HG03045 (cell line): ENCODE measurements around the gene INPP5A.
"Not testable (repeated sequence)": the region's sequence is repeated elsewhere in the genome, so short reads cannot be mapped to it uniquely, and the experiment has no call there.

Experiments
- ATAC-seq: cut with Tn5 transposase; IDR thresholded peaks from one replicate; pipeline ENCODE4 v1.9.1; 2021; ENCODE audit warnings: mild to moderate bottlenecking, moderate library complexity; ENCODE audit not compliant: unreplicated experiment

The INPP5A gene, protein sequence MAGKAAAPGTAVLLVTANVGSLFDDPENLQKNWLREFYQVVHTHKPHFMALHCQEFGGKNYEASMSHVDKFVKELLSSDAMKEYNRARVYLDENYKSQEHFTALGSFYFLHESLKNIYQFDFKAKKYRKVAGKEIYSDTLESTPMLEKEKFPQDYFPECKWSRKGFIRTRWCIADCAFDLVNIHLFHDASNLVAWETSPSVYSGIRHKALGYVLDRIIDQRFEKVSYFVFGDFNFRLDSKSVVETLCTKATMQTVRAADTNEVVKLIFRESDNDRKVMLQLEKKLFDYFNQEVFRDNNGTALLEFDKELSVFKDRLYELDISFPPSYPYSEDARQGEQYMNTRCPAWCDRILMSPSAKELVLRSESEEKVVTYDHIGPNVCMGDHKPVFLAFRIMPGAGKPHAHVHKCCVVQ

DNA sequence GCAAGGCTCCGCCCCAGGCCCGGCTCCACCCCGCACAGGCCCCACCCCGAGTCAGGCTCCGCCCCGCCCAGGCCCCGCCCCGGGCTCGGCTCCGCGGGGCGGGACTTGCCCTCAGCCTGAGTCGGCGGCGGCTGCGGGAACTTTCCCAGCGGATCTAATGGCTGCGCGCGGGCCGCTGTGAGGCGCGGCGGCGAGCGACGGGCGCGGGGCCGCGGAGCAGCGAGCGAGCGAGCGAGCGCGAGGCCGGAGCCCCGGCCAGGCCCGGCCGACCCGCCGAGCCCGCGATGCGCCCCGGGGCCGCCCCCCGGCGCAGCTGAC, at the start of gene INPP5A:
Gene INPP5A, plus strand, starts transcription at position 104 of the 318 bp plus-strand sequence. CDS start 310 bp downstream, outside the sequence.
- ATAC-seq, result peak; percentile 78

DNA sequence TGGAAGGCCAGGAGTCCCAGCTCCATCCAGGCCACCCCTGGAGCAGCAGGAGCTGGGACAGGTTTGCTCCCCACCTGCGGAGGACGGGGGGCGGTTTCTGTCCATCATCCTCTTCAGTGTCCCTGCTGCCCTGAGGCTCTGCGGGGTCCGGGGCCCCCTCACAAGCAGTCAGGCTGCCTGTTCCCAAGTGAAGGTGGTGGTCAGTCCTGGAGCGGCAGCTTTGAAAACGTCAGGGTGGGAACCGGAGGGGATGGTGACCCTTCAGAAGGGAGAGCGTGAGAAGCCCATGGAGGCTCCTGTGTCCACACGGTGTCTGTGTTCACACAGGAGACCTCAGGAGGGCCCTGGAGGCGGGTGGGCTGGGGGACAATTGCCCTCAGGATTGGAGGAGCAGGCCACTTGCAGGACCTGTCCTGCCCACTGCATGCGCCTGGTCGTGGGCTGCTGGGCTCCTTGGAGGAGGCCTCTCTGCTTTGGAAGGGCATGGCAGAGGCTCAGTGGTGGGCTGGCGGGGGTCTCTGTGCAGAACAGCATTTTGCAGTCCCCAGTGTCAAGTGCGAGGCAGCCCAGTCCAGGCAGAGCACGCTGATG, 49.3 kb upstream of the INPP5A start:
- no peak for ATAC-seq

DNA sequence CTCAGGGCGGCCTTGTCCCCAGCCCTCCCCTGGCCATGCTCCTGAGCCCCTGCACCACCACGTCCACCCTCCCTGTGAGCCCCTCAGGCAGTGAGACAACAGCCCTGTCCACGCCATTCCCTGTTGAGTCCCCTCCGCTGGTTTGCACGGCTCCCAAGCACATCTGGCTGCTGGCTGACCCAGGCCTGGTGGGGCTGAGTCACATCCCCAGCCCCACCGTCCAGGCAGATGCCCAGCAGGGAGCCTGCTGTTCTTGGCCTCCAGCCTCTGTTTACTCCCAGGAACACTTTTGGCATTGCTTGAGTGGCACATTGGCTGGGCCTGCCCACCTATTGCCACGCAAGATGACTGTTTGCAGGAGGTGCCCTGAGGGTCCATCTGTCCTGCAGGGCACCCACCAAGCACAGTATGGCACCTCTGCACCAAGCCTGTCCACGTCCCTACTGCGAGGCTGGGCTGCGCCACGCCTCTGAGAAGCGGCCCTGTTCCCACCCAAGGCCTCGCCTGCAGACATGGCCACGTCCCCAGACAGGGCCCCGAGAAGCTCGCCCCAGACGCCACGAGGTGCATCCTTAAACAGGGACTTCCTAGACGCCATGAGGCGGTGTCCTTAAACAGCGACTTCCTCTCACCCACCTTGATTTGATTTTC, 48.4 kb upstream of the INPP5A start:
- no peak for ATAC-seq

DNA sequence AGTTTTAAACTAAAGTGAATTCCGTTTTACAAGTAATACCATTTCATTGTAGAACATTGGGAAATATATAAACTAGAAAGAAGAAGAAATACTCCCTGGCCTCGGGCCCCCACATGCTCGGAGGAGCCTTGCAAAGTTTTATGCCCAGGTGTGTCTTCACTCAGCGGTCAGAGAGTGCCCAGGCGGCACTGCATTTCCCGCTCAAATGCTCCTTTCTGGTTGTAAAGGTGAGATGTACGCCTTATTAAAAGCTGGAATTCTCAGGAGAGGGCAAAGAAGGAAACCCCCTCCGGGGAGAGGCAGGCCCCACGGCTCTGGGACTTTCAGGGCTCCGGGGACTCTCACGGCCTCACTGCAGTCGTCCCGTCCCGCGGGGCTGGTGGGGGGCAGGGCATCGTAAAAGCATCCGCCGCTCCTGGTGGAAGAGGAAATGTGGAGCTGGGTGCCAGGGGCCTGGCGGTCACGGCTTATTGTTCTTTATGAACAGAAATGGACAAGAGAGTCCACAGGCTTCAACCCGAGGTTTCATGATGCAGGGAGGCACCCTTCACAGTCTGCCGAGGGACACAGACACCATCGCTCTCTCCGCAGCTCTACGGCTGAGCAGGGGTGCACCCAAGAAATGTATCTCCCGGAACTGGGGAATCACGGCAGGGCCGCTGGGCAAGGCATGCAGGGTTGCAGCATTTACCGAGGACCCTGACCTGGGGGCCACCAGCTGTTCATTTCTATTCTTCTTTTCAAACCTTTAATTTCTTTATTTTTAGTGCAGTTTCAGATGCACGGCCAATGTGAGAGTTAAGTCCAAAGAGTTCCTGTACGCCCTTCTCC, 47.7 kb upstream of the INPP5A start:
- ATAC-seq, result no peak

DNA sequence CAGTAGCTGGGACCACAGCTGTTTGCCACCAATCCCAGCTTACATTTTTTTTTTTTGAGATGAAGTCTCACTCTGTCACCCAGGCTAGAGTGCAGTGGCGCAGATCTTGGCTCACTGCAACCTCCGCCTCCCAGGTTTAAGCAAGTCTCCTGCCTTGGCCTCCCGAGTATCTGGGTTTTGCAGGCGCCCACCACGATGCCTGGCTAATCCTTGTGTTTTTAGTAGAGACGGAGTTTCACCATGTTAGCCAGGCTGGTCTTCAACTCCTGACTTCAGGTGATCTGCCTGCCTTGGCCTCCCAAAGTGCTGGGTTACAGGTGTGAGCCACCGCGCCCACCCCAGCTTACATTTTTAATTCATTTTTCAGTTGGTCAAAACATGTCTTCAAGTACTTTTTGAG, 46.1 kb upstream of the INPP5A start:
- not testable (repeated sequence) for ATAC-seq

DNA sequence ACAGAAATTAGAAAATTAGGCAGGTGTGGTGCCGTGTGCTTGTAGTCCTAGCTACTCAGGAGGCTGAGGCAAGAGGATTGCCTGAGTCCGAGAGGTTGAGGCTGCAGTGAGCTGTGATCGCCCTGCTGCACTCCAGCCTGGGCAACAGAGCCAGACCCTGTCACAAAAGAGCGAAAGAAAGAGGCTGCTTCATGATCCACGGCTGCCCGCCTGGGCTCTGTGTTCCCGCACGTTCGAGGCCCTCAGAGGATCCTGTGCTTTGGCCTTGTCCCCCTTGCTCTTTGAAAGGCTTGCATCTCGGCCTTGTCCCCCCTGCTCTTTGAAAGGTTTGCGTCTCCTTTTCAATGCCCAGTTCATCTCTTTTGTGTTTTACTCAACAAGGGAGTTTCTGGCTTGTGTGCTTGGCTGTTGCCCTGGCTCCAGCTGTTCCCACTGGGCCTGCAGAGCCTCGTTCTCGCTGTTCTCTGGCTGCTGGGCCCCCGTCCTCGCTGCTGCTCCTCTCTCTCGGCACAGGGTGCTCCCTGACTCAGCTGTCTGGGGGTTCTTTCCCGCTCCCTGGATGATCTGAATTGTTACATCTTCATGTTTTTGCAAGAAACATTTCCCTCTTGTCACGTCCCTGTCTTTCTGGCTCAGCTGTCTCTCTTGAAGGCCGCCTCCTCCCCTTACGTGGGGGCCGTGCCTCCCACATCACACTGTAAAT, 45.1 kb upstream of the INPP5A start:
- ATAC-seq, result no peak

DNA sequence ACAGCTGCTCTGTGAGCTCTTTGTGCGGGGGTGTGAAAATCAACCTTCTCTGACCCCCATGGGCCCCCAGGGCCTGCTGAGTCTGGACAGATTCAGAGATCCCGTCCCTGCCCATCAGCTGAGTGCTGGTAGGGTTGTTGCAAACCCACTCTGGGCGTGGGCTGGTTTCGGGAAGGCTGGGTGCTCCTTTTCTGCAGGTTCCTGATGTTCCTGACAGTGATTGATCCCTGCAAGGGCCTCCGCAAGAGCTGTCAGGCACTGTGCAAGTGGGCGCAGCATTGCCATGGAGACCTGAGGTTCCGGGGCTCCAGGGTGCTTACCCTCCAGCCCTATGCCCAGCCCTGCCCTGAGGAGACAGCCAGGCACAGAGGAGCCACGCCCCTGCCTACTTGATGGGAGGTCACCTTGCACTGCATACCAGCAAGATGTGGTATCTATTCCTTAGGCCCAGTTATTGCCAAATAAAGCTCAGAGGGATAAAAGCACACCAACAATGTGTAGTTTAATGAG, 44.3 kb upstream of the INPP5A start:
- no peak for ATAC-seq

DNA sequence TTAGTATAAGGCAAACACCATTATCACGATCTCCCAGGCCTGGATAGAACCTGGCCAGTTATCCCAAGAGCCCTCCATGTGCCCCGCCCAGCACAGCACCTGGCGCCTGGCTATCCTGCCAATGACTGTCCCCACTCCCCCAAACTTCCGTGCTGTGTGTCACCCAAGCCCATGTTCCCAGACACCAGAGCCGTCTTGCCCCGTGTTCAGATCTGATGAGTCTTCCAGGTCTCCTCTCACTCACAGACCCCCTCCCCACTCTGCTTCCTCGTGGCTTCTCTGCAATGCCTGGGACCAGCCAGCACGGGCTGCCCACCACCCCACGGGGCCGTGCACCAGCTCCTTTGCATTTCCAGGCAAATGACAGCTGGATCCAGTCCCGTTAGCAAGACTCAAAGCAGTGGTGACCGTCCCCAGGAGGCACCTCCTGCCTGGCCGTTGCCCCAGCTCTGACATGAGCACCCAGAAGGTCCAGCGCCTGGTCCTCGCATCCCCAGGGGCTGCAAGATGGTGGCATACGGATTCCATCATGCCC, 43.8 kb upstream of the INPP5A start:
- ATAC-seq, result no peak

DNA sequence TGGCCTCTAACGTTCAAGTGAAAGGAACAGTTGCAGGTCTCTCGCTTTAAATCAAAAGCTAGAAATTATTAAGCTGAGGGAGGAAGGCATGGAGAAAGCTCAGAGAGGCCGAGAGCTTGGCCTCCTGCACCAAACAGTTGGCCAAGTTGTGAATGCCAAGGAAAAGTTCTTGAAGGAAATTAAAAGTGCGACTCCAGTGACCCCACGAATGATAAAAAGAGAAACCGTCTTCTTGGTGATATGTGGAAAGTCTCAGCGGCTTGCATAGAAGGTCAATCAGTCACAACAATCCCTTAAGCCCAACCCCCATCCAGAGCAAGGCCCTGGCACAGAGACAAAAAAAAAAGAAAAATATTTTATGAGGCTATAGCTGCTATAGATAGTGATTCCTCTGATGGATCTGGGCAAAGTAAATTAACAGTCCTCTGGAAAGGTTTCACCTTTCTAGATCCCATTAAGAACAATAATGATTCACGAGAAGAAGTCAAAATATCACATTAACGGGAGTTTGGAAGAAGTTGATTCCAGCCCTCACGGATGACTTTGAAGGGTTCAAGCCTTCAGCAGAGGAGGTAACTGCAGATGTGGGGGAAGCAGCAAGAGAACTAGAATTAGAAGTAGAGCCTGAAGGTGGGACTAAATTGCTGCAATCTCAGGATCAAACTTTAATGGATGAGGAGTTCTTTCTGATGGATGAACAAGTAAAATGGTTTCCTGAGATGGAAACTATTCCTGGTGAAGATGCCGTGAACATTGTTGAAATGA, 42.5 kb upstream of the INPP5A start:
- no peak for ATAC-seq

DNA sequence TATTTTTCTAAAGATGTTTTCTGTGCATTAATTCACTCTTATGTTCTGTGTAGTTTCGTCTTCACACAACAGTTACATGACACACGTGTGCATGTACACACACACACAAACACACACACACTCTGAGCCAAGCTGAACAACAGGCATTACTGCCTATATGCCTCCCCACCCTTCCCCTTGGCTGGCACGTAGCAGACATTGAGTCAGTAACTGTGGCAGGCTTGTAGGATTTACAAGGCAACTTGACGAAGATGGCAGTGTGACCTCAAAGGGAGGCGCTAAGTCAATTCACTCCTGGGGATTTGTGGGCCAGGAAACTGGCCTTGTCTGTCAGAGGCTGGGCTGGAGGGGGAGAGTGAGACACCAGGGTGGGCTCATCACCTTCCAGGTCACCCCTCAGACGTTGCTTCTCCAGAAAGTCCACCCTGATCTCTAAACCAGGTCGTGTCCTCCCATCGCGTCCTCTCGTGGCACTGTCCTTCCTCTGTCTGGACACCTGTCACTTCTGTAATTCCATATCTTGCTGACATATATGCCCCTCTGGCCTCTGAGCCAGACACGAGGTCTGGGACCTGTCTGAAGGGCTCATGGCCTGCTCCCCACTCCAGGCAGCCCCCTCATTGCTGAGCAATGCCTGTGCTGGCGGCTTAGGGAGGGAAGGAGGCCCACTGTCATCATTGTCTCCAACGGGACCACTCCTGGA, 41.1 kb upstream of the INPP5A start:
- ATAC-seq, result no peak

DNA sequence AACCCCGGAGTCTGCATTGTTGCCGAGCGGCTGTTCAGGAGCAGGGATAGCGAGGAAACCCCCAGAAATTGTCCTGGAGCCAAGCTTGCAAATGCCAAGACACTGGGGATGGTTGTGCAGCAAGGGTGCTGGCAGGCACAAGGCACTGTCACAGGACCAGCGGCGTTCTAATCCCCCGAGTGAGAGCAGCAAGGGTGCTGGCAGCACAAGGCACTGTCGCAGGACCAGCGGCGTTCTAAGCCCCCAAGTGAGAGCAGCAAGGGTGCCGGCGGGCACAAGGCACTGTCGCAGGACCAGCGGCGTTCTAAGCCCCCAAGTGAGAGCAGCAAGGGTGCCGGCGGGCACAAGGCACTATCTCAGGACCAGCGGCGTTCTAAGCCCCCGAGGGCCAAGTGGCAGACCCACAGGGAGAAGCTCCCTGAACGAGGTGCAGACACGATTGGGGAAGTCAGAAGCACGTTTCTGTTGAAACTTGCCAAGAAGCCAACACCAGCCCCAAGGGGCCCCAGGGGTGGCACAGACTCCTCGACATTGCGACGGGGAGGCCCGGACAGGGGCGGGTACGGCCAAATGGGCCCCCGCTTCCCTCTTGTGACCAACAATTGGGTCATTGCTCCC, 40.4 kb upstream of the INPP5A start:
- no peak for ATAC-seq

DNA sequence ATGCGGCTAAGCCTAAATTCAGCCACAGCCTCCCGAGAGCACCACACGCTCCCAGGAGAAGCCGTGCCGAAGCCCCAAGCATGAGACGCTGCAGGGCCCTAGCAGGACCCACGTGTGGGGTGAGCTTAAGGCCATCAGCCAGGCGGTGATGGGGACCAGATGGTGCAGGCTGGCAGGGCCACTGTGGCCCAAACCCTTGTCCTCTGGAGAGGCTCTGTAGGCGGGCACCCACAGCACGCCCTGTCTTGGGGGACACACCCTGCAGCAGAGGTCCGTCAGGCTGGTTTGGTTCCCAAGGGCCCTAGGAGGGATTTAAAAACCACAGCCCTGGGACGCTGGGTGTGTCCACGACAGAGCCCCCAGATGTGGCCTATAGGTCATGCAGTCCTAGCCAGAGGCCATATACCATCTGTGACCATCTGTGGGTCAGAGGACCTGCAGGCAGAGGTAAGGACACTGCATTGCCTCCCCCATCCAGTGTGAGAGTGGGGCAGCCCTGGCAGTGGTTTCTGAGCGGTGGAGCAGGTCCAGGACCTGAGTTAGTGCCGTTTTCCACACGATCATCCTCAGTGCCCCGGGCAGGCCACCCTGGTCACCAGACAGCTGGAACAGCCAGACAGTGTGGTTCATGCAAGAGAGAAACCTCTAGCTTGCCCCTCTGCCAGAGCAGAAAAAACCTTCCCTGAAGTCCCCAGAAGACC, 39.6 kb upstream of the INPP5A start:
- no peak for ATAC-seq

DNA sequence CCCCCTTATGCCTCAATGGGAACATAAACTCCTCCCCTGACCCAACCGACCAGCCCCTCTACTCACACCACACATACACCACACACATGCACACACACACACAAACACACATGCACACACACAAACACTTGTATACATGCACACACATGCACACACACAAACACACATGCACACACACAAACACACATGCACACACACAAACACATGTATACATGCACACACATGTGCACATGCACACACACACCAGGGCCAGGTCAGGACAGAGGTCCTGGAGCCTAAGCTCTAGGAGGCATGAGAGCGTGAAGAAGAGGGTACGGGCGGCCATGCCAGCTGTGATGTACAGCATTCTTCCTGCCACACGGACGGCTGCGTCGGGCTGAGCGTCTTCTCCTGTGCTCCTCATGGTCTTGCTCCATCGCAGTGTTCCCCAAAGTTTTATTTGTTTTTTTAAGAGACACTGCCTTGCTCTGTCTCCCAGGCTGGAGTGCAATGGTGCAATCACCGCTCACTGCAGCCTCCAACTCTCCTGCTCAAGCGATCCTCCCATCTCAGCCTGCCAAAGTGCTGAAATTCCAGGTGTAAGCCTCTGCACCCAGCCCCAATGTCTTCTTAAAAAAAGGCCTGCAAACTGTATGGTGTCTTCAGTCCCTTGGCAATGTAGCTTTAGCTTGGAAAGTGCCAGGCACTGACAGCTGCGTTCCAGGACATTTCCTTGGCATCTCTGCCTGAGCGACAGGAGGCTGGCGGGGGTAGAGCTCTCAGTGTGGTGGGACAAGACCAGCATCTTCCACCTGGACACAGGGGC, 38.8 kb upstream of the INPP5A start:
- ATAC-seq, result no peak

DNA sequence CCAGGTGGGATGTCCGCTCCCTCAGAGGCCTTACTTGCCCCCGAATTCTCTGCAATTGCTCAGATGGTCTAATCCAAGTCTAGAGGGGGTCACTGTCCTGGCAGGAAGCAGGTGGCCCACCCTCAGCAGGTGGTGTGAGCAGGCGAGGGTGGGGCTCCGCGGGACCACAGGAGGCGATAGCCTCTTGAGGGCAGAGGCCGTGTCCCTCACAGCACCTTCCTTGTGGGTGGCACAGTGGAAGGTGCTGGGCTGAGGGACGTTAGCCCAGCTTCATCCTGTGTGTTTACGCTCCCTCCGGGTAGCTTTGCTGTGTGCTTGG, 38.3 kb upstream of the INPP5A start:
- ATAC-seq, result no peak

DNA sequence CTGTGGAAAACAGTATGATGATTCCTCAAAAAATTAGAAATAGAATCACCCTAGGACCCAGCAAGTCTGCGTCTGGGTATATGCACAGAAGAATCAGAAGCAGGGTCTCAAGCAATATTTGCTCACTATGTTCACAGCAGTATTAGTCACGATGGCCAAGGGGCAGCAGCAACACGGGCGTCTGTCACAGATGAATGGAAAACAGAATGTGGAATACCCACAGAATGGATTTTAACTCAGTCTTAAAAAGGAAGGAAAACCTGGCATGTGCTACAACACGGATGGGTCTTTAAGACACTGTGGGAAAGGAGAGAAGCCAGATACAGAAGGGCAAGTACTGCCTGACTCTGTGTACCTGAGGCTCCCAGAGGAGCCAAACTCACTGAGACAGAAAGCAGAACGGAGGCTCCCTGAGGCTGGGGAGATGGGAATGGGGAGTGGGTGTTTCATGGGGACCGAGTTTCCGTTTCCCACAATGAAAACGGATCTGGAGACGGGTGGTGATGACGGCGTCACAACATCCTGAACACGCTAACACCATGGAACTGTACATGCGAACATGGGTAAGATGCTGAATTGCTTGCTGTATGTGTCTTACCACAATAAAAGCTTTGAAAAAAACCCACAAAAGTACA, 36.7 kb upstream of the INPP5A start:
- no peak for ATAC-seq

DNA sequence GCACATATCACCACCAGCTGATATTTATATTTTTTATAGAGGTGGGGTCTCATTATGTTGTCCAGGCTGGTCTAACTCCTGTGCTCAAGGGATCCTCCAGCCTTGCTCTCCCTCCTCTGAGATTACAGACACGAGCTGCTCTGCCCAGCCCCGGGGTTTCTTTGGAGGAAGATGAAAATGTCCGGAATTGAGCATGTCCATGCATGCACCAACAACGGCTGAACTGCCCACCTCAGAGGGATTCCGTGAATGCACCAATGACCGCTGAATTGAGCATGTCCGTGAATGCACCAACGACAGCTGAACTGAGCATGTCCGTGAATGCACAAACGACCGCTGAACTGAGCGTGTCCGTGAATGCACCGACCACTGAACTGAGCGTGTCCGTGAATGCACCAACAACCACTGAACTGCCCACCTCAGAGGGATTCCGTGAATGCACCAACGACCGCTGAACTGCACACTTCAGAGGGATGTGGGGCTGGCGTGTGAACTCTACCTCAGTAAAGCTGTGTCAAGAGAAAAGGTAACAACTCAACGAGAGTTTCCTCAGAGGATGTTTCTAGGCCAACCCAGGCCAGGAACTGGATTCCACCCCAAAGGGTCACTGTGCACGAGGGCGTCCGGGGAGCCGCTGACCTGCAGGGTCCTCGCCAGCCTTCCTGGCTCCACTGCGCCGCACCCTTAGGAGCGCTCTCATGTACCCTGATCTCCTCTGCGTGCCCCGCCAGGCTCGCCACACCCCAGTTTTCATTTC, 34.9 kb upstream of the INPP5A start:
- no peak for ATAC-seq
